MM.1S (cell line): ENCODE results near the gene CBX6.

ENCODE experiments used
- EZH2 ChIP-seq: fragments of 300-600 bp; sonication (generic); optimal IDR thresholded peaks from 2 replicates; pipeline ENCODE3; 2017; ENCODE audit warnings: low read depth, mild to moderate bottlenecking, antibody characterized with exemption, low read length, mixed read lengths
- EZH2phosphoT487 ChIP-seq: fragments of 300-600 bp; sonication (generic); IDR thresholded peaks from 2 replicates; pipeline ENCODE4 v1.6.1; 2018; ENCODE audit warnings: antibody characterized with exemption, low read length
- TF ChIP-seq, protein P1 (sequence below): fragments of 300-600 bp; sonication (generic); IDR thresholded peaks from 2 replicates; pipeline ENCODE4 v1.5.1; 2016; ENCODE audit warnings: antibody characterized with exemption, low read length, mixed read lengths

DNA sequence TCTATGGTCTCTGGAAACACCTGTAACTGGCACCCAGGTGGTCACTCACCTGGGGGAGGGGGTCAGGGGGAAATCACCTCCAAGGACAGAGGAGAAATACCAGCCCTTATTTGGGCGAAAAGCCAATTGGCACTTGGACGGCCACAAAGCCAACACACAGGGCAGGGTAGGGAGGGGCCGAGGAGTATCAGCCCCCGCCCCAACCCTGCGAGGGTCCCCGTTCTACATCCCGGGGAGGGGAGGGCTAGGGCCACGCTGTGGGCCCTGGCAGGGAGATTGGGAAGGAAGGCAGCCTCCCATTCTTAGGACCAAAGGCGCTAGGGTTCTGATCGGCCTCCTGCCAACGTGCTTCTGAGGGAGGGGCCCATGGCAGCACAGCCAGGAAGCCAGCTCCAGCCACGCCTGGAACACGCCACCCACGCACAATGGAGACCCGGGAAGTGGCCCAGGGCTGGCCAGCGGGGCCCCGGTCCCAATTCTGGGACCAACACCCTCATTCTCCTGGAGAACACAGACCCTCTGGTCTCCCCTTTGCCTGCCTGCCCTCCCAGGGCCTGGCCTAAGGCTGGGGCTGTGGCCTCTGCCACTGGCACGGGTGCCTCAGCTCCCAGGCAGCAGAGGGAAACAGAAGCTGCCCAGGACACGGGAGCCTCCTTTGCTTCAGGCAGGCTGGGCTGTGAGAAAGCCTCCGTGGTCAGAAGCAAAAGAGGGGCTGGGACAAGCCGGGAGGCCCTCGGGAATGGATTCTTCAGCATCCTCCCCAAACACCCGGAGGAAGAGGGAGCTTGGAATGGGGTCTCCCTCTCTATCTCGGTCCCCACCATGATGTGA lies 7.4 kb downstream of the CBX6 start:
- TF ChIP-seq, protein P1, sequence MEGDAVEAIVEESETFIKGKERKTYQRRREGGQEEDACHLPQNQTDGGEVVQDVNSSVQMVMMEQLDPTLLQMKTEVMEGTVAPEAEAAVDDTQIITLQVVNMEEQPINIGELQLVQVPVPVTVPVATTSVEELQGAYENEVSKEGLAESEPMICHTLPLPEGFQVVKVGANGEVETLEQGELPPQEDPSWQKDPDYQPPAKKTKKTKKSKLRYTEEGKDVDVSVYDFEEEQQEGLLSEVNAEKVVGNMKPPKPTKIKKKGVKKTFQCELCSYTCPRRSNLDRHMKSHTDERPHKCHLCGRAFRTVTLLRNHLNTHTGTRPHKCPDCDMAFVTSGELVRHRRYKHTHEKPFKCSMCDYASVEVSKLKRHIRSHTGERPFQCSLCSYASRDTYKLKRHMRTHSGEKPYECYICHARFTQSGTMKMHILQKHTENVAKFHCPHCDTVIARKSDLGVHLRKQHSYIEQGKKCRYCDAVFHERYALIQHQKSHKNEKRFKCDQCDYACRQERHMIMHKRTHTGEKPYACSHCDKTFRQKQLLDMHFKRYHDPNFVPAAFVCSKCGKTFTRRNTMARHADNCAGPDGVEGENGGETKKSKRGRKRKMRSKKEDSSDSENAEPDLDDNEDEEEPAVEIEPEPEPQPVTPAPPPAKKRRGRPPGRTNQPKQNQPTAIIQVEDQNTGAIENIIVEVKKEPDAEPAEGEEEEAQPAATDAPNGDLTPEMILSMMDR: no peak
- TF ChIP-seq EZH2 (no peak), EZH2phosphoT487 (no peak)
